HG02798 (cell line): ENCODE data around the gene LYSMD3.
A peak's percentile ranks its signal among the peaks of the same experiment; 100 is the strongest.

ENCODE experiments used
- ATAC-seq: cut with Tn5 transposase; IDR thresholded peaks from one replicate; pipeline ENCODE4 v1.9.1; 2021; ENCODE audit warnings: mild to moderate bottlenecking; ENCODE audit not compliant: unreplicated experiment, poor library complexity

Gene LYSMD3

DNA sequence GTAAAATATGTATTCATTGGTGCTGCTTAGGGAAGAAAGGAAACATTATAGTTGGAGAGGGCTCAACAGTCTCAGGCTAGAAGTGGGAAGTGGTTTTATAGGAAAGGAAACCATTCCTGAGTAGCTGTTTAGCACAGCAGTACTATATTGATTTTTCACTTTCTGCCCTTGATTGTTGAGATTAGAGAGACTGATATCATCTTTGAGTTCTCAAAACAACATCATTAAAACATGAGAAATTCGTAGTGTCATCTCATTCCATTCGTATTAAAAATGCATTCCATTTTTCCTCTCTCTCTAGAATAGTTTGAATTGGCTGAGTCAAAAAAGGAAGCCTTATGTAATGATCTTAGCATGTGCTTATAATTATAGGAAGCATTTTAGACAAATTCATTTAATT is 40.6 kb downstream of the LYSMD3 start:
- no peak for ATAC-seq

DNA sequence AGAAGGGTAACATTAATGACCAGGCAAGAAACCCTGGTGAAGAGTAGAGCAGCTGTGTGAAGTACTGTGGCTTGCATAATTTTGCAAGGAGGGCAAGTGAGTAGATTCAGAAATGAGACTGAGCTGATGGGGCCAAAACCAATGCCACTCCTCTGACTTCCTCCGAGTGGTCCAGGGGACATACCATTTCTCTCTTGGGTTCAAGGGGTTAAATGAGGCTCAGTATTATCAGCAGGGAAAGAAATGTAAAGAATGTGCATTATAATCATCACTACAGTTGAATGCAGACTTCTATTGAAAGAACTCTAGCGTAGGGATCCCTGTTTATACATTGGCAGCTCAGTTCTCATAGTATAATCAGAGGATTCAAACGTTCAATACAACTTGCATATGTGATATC is 44.8 kb downstream of the LYSMD3 start:
- ATAC-seq, result no peak

GRCh38 chr5:90483206-90483605 is 46.2 kb downstream of the LYSMD3 start:
- ATAC-seq, result no peak

DNA sequence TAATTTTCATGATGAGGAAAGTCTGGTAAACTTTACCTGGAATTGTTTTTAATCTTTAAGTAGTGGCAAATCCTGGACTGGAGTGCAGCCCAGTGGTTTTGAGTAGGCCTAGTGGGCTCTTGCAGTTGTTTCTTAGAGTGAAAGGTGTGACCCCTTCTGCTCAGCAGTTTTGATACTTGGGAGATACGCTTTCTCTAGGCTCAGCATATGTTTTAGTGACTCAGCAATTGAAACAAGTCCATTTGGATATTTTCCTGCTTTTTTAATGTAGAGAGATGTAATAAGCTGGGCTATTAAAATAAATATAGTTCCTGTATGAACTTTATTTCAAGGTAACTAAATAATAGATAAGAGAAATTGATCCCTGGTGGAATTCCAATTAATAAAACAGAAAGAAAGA is 48.7 kb downstream of the LYSMD3 start:
- ATAC-seq, result no peak

DNA sequence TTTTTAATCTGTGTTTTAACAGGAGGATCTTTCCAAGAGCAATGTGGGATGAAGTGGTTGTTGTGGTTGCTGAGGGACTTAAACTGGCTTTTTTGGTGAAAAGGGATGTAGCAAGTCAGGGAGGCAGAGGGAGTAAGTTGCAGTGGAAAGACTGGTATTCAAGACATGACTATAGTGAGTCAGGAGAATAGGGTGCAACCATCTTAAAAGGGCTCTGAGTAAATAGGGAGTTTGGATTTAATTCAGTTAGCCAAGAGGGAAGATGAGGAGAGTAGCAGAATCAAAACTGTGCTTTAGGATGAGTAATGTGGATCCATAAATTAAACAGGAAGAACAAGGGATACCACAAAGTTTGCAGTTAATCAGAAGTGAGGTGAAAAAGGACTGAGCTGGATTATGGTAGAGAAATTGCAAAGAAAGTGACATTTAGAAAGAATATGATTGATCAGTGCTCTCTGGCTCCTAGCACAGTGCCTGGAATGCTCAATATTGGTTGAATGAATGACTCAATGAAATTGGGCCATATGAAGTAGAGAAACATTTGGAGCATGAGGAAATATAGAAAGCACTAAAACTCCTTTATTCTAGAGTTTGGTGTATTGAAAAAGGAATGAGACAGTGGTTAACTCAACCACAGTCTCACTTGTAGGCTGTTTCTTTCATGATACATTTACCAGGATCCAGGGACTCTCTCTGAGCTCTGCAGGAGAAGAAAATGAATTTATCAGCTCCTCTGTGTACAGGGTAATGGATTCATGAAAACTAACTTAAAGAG is 49.6 kb downstream of the LYSMD3 start:
- no peak for ATAC-seq

DNA sequence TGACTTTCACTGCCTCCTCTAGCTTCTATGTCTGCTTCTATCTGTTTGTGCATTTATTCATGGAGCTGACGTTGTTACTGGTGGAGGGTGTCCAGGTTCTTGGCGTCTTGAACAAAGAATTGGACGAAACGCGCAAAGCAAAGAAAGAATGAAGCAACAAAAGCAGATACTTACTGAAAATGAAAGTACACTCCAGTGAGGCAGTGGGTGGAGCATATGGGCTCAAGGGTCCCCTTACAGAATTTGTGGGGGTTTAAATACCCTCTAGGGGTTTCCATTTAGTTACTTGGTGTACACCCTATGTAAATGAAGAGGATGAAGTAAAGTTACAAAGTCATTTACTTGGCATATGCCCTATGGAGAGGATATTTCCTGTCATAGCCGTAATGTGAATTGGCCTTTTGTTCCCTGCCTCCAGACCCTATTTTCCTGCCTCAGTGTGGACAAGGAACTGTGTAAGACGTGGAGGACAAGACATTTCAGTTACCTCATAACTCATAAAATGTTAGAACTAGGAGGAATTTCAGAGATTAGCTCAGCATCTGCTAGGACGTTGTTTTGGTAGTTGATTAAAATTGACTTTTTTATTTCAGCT is 51.7 kb downstream of the LYSMD3 start:
- ATAC-seq, result no peak

DNA sequence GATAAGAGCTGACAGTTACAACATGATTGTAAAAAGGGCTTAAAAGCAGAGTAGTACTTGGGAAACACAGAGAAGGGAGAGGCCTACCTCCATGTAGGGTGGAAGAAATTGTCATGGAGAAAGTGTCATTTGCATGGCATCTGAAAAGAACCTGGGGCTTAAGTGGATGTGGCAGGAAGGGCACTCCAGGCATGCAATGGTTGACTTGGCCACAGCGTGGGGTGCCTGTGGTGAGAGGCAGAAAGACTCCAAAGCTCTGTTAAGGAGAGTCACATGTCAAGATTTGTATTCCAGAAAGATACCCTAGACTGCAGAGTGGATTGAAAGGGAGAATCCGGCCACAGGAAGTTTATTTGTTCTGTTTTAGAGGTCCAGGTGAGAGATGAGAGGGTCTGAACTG is 52.3 kb downstream of the LYSMD3 start:
- ATAC-seq, result no peak

- no peak for ATAC-seq
Observed at GRCh38 chr5:90476391-90476790, 53.0 kb downstream of the LYSMD3 start.

- no peak for ATAC-seq
Observed at GRCh38 chr5:90475436-90475980, 53.9 kb downstream of the LYSMD3 start.

DNA sequence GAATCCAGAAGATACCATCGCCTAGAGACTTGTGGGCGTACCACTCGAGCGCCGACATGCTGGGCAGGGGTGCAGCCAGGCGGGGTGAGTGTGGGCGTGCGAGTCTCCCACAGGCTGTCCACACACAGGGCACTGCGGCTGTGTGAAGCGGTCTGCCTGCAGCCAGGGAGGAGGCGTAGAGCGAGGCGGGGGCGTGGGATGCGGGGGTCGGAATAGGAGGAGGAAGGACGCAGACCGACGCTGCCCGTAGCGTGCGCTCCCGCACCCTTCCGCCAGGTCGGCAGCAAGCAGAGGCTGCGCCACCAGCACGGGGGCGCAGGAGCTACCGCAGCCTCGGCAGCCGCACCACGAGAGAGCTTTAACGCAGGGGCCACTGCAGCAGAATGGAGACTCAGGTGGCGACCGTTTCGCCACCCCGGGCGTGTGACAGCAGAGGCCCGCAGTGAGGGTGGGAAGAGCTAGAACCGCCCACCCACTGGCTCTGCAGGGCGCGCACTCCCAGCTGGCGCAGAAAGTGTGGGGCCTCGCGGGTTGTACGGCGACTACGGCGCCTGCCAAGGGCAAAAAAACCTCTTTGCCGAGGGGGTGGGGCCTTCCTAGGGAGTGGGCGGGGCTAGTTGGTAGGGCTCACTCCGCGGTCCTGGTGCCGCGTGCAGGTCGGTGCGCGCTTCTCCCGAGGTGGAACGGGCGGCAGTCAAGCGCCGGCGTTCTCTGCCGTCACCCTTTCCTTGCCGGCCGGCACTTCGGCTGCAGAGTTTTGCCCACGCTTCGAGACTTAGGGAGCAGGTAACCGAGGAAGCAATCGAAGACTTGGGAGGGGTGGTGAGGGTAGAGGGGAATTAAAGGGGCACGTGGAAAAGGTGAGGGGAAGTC is 54.9 kb downstream of the LYSMD3 start, which contains the start of the genes MBLAC2 and POLR3G:
Gene MBLAC2 (minus strand): TSS at position 537 of the 873 bp plus-strand sequence. CDS start 479 bp downstream, at position 58.
Gene POLR3G (plus strand): TSS at position 630 of the 873 bp plus-strand sequence. CDS start 10,704 bp downstream, outside the sequence.
- ATAC-seq, result peak; percentile 91

- ATAC-seq, result peak; percentile 25
Observed at GRCh38 chr5:90473396-90474234, 55.8 kb downstream of the LYSMD3 start.

DNA sequence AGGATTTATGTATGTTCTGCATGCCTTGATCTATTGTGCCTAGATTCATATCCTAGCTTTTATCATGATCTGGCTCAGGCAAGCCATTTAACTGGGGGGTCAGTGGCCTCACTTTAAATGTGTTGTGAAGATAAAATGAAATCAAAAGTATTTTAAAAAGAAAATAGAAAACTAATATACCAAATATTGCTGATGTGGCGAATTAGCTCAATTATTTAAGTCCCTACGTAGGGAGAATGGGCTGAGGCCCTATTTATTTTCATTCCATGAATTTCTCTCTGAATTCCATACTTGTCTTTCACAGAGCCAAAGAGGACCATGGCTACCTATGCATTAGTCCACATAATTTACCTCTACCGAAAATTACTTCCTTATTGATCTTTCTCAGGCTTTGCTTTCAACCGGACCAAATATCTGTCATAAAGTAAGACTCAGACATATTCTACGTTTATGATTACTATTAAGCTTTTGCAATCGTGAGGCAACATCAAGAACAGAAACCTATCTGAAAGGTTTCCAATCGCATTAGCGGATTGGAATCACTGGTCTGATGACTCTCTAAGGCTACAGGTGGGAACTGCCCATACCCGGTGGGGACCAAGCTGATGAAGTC is 56.5 kb downstream of the LYSMD3 start:
- no peak for ATAC-seq
